ENCODE data around the gene SOD2. TPM values are rescaled to one million over a fixed set of nuclear protein-coding genes. Genes with fewer than 3 reads are reported as not detected.

The SOD2 gene
- total and polyA plus RNA-seq, 2 of the 13 experiments (the other 11 are each of a cell fraction or from before 2014, with no cell fraction given): 304 to 309 TPM

GRCh38 chr6:159693894-159694545 is 979 bp upstream of the SOD2 start (continued):
- TF ChIP-seq SP1 (IDR thresholded peaks at IDR 0.05) (no peak), SP1 (CRISPR knock-in tag; IDR thresholded peaks at IDR 0.05) (peak; percentile 28; the same call in 1 of the 2 replicates), MED1 (CRISPR knock-in tag; IDR thresholded peaks at IDR 0.05) (peak; percentile 91), ZEB1 (IDR thresholded peaks at IDR 0.05; ENCODE audit: insufficient replicate concordance, low read depth) (peak; percentile 31), ZNF619 (CRISPR knock-in tag; IDR thresholded peaks at IDR 0.05) (no peak), SP5 (CRISPR knock-in tag; IDR thresholded peaks at IDR 0.05; ENCODE audit: borderline replicate concordance, low read depth) (peak; percentile 46; the same call in 1 of the 2 replicates), HDAC2 (CRISPR knock-in tag; IDR thresholded peaks at IDR 0.05) (peak; percentile 54; the same call in 1 of the 2 replicates), ZFP82 (CRISPR knock-in tag; IDR thresholded peaks at IDR 0.05; ENCODE audit: borderline replicate concordance) (peak; percentile 5; the same call in 1 of the 2 replicates), ZNF891 (CRISPR knock-in tag; IDR thresholded peaks at IDR 0.05) (0 out of 2 replicates have a peak, but pooled peaks have one; percentile 7), CENPBD1 (CRISPR knock-in tag; IDR thresholded peaks at IDR 0.05; ENCODE audit: borderline replicate concordance, low read depth) (peak; percentile 78; the same call in 1 of the 2 replicates), LCORL (IDR thresholded peaks at IDR 0.05) (no peak), LCORL (CRISPR knock-in tag; IDR thresholded peaks at IDR 0.05) (peak; percentile 88; the same call in 1 of the 2 replicates), ZBED4 (CRISPR knock-in tag; IDR thresholded peaks at IDR 0.05; ENCODE audit: borderline replicate concordance) (no peak), ZC3H4 (CRISPR knock-in tag; IDR thresholded peaks at IDR 0.05; ENCODE audit: borderline replicate concordance) (peak; percentile 65; the same call in 1 of the 2 replicates), ZGPAT (CRISPR knock-in tag; IDR thresholded peaks at IDR 0.05) (0 out of 2 replicates have a peak, but pooled peaks have one; percentile 38), FOXJ3 (CRISPR knock-in tag; IDR thresholded peaks at IDR 0.05; ENCODE audit: borderline replicate concordance) (peak; percentile 52; the same call in 1 of the 2 replicates), ISX (CRISPR knock-in tag; conservative IDR thresholded peaks at IDR 0.05) (0 out of 2 replicates have a peak, but pooled peaks have one; percentile 56)
- TF ChIP-seq, protein P1, sequence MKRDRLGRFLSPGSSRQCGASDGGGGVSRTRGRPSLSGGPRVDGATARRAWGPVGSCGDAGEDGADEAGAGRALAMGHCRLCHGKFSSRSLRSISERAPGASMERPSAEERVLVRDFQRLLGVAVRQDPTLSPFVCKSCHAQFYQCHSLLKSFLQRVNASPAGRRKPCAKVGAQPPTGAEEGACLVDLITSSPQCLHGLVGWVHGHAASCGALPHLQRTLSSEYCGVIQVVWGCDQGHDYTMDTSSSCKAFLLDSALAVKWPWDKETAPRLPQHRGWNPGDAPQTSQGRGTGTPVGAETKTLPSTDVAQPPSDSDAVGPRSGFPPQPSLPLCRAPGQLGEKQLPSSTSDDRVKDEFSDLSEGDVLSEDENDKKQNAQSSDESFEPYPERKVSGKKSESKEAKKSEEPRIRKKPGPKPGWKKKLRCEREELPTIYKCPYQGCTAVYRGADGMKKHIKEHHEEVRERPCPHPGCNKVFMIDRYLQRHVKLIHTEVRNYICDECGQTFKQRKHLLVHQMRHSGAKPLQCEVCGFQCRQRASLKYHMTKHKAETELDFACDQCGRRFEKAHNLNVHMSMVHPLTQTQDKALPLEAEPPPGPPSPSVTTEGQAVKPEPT (CRISPR knock-in tag; IDR thresholded peaks at IDR 0.05; ENCODE audit: low read depth): 0 out of 2 replicates have a peak, but pooled peaks have one; percentile 49
